HEK293 (cell line): ENCODE data around the gene PITX1.

Experiments
- CTCF ChIA-PET: fragments of 350-600 bp; formaldehyde crosslinking; extraction: SDS; loops from one replicate; lab custom pipeline; 2021; ENCODE audit warnings: antibody characterized with exemption; lab: Yijun Ruan, JAX
- POLR2A ChIA-PET: fragments of 300-600 bp; formaldehyde crosslinking; extraction: SDS; loops from one replicate; lab custom pipeline; 2020; ENCODE audit warnings: antibody characterized with exemption, inconsistent platforms; lab: Yijun Ruan, JAX
- H3K27ac ChIP-seq: fragments of 200-500 bp; sonication (Bioruptor generic); 2 replicates; pipeline ENCODE4 v1.5.1; 2014; ENCODE audit warnings: low read depth, low read length, control low read depth, inconsistent platforms; ENCODE audit errors: extremely low read depth
- H3K36me3 ChIP-seq, 2 experiments: fragments of 200-500 bp in 1 of 2; sonication (Bioruptor generic) in 1 of 2; 1 replicate in 1 of 2; 2 replicates in 1 of 2; pipeline ENCODE4 v1.5.1; 2014 to 2017; ENCODE audit warnings: inconsistent platforms in 2 of 2, low read length in 2 of 2; ENCODE audit not compliant: control insufficient read depth in 2 of 2, insufficient read depth in 1 of 2
- H3K4me1 ChIP-seq: fragments of 200-500 bp; sonication (Bioruptor generic); 2 replicates; pipeline ENCODE4 v1.5.1; 2014; ENCODE audit warnings: mild to moderate bottlenecking, low read length, inconsistent platforms; ENCODE audit not compliant: control insufficient read depth, insufficient read depth
- H3K4me3 ChIP-seq: 2 replicates; pipeline ENCODE4 v1.5.1; 2011; ENCODE audit warnings: low read depth, mild to moderate bottlenecking, control low read depth, low read length, moderate library complexity
- H3K9me3 ChIP-seq: fragments of 200-500 bp; sonication (Bioruptor generic); 2 replicates; pipeline ENCODE4 v1.5.1; 2014; ENCODE audit warnings: low read depth, low read length, inconsistent platforms; ENCODE audit not compliant: control insufficient read depth, insufficient read depth
- GLIS1 ChIP-seq: fragments of 450-650 bp; formaldehyde crosslinking; IDR thresholded peaks from 2 replicates; pipeline ENCODE4 v1.5.1; 2016; ENCODE audit warnings: missing biosample characterization, missing genetic modification characterization
- KLF9 ChIP-seq: fragments of 450-650 bp; formaldehyde crosslinking; IDR thresholded peaks from 2 replicates; pipeline ENCODE4 v1.5.1; 2016; ENCODE audit warnings: missing biosample characterization, missing genetic modification characterization, low read depth
- MZF1 ChIP-seq: fragments of 450-650 bp; formaldehyde crosslinking; IDR thresholded peaks from 2 replicates; pipeline ENCODE4 v1.5.1; 2017; ENCODE audit warnings: missing biosample characterization, missing genetic modification characterization, borderline replicate concordance
- SCRT2 ChIP-seq: fragments of 450-650 bp; formaldehyde crosslinking; IDR thresholded peaks from 2 replicates; pipeline ENCODE4 v1.5.1; 2016; ENCODE audit warnings: missing biosample characterization, missing genetic modification characterization
- YY2 ChIP-seq: fragments of 450-650 bp; formaldehyde crosslinking; IDR thresholded peaks from 2 replicates; pipeline ENCODE4 v1.5.1; 2016; ENCODE audit warnings: missing biosample characterization, missing genetic modification characterization
- ZBTB6 ChIP-seq: fragments of 450-650 bp; formaldehyde crosslinking; IDR thresholded peaks from 2 replicates; pipeline ENCODE4 v1.5.1; 2017; ENCODE audit warnings: missing biosample characterization, missing genetic modification characterization
- ZFP37 ChIP-seq: fragments of 450-650 bp; formaldehyde crosslinking; IDR thresholded peaks from 2 replicates; pipeline ENCODE4 v1.5.1; 2016; ENCODE audit warnings: missing biosample characterization, missing genetic modification characterization
- ZFP69B ChIP-seq: fragments of 450-650 bp; formaldehyde crosslinking; IDR thresholded peaks from 2 replicates; pipeline ENCODE4 v1.5.1; 2016; ENCODE audit warnings: missing biosample characterization, missing genetic modification characterization
- ZIC2 ChIP-seq: fragments of 450-650 bp; formaldehyde crosslinking; IDR thresholded peaks from 2 replicates; pipeline ENCODE4 v1.5.1; 2016; ENCODE audit warnings: missing biosample characterization, missing genetic modification characterization
- ZNF16 ChIP-seq: fragments of 450-650 bp; formaldehyde crosslinking; IDR thresholded peaks from 2 replicates; pipeline ENCODE4 v1.5.1; 2016; ENCODE audit warnings: low read depth, missing biosample characterization, missing genetic modification characterization
- ZNF449 ChIP-seq: fragments of 450-650 bp; formaldehyde crosslinking; IDR thresholded peaks from 2 replicates; pipeline ENCODE4 v1.5.1; 2017; ENCODE audit warnings: missing biosample characterization, mild to moderate bottlenecking, missing genetic modification characterization, moderate library complexity
- ZNF548 ChIP-seq: fragments of 450-650 bp; formaldehyde crosslinking; IDR thresholded peaks from 2 replicates; pipeline ENCODE4 v1.5.1; 2016; ENCODE audit warnings: missing biosample characterization, missing genetic modification characterization
- ZNF558 ChIP-seq: fragments of 450-650 bp; formaldehyde crosslinking; IDR thresholded peaks from 2 replicates; pipeline ENCODE4 v1.5.1; 2016; ENCODE audit warnings: missing biosample characterization, missing genetic modification characterization
- ZNF600 ChIP-seq: fragments of 450-650 bp; formaldehyde crosslinking; IDR thresholded peaks from 2 replicates; pipeline ENCODE4 v1.5.1; 2016; ENCODE audit warnings: missing biosample characterization, missing genetic modification characterization
- ZNF664 ChIP-seq: fragments of 450-650 bp; formaldehyde crosslinking; IDR thresholded peaks from 2 replicates; pipeline ENCODE4 v1.5.1; 2016; ENCODE audit warnings: missing biosample characterization, missing genetic modification characterization
- ZNF692 ChIP-seq: fragments of 450-650 bp; formaldehyde crosslinking; IDR thresholded peaks from 2 replicates; pipeline ENCODE4 v1.5.1; 2016; ENCODE audit warnings: missing biosample characterization, missing genetic modification characterization
- ZNF707 ChIP-seq: fragments of 450-650 bp; formaldehyde crosslinking; IDR thresholded peaks from 2 replicates; pipeline ENCODE4 v1.5.1; 2016; ENCODE audit warnings: missing biosample characterization, missing genetic modification characterization
- ZNF76 ChIP-seq: fragments of 450-650 bp; formaldehyde crosslinking; IDR thresholded peaks from 2 replicates; pipeline ENCODE4; 2016; ENCODE audit warnings: low read depth, missing biosample characterization, missing genetic modification characterization, borderline replicate concordance
- ZNF792 ChIP-seq: fragments of 450-650 bp; formaldehyde crosslinking; IDR thresholded peaks from 2 replicates; pipeline ENCODE4 v1.5.1; 2016; ENCODE audit warnings: missing biosample characterization, missing genetic modification characterization
- ZNF830 ChIP-seq: fragments of 450-650 bp; IDR thresholded peaks from 2 replicates; pipeline ENCODE4 v1.5.0; 2018; ENCODE audit warnings: missing biosample characterization, missing genetic modification characterization, low read depth, mild to moderate bottlenecking, moderate library complexity
- ZSCAN4 ChIP-seq: fragments of 450-650 bp; formaldehyde crosslinking; IDR thresholded peaks from 2 replicates; pipeline ENCODE4 v1.5.1; 2017; ENCODE audit warnings: missing biosample characterization, missing genetic modification characterization
- ZXDB ChIP-seq: fragments of 450-650 bp; formaldehyde crosslinking; IDR thresholded peaks from 2 replicates; pipeline ENCODE4 v1.5.1; 2016; ENCODE audit warnings: missing biosample characterization, missing genetic modification characterization

The PITX1 gene

GRCh38 chr5:135025730-135026644 lies 8.0 kb downstream of the PITX1 start:
- Histone ChIP-seq H3K4me1 (no peaks in the 10 kb centered on the region), H3K4me3 (no peak overlapping the region), H3K36me3 (peaks cover 4 to 40% of the 10 kb centered on the region in 2 experiments; a peak in 2 of 3 replicates), H3K9me3 (no peaks in the 10 kb centered on the region), H3K27ac (no peak overlapping the region)
- ChIA-PET POLR2A (interaction anchor here (0.7 kb wide), 1 partner anchor 340 kb away, joined by 3 read pairs; no protein-coding TSS in a partner anchor), CTCF (interaction anchor here (1.2 kb wide), 1 partner anchor 177 kb away, joined by 4 read pairs; no protein-coding TSS in a partner anchor)
- TF ChIP-seq ZBTB6 (tag by site-specific recombination) = peak; percentile 42; the same call in 1 of the 2 replicates
- TF ChIP-seq YY2 (tag by site-specific recombination) = no peak
- TF ChIP-seq ZNF548 (tag by site-specific recombination) = no peak

GRCh38 chr5:135024956-135025729 lies 8.9 kb downstream of the PITX1 start:
- TF ChIP-seq ZNF707 (no peak), SCRT2 (tag by site-specific recombination) (peak; percentile 66), KLF9 (tag by site-specific recombination) (0 out of 2 replicates have a peak, but pooled peaks have one; percentile 22), GLIS1 (peak; percentile 63), ZXDB (no peak)
- H3K27ac ChIP-seq = no peak overlapping the region
- no peaks in the 10 kb centered on the region for H3K9me3 ChIP-seq
- H3K4me1 ChIP-seq = no peaks in the 10 kb centered on the region
- H3K4me3 ChIP-seq = no peak overlapping the region
- ChIA-PET CTCF (interaction anchor here (1.4 kb wide), 1 partner anchor 166 kb away, joined by 5 read pairs; no protein-coding TSS in a partner anchor), POLR2A (interaction anchor here (1.2 kb wide), 1 partner anchor 8 kb away, joined by 3 read pairs; no protein-coding TSS in a partner anchor)
- H3K36me3 ChIP-seq = peaks cover 4 to 31% of the 10 kb centered on the region in 2 experiments; a peak in 1 of 3 replicates

- Histone ChIP-seq H3K4me1 (no peaks in the 10 kb centered on the region), H3K36me3 (no peaks in the 10 kb centered on the region), H3K4me3 (no peak overlapping the region), H3K9me3 (no peaks in the 10 kb centered on the region), H3K27ac (no peak overlapping the region)
- ChIA-PET CTCF (interaction anchor here (0.6 to 1.0 kb wide), 3 partner anchors 9 to 163 kb away, joined by 3 to 4 read pairs (median 3); no protein-coding TSS in a partner anchor), POLR2A (no interaction called here)
- no peak for TF ChIP-seq ZNF76 (tag by site-specific recombination)
- TF ChIP-seq ZFP69B = peak; percentile 62; the same call in 1 of the 2 replicates
- TF ChIP-seq ZFP37 (tag by site-specific recombination) = no peak
- TF ChIP-seq ZNF449 (tag by site-specific recombination) = peak; percentile 67
- no peak for TF ChIP-seq ZNF558
- TF ChIP-seq ZNF600 (tag by site-specific recombination) = peak; percentile 32; the same call in 1 of the 2 replicates
- peak; percentile 78 for TF ChIP-seq ZNF692
- TF ChIP-seq ZNF792 (tag by site-specific recombination) = no peak
- peak; percentile 19; the same call in 1 of the 2 replicates for TF ChIP-seq GLIS1
- 0 out of 2 replicates have a peak, but pooled peaks have one; percentile 19 for TF ChIP-seq ZSCAN4 (tag by site-specific recombination)
- peak; percentile 77 for TF ChIP-seq ZIC2
- TF ChIP-seq MZF1 = no peak
- no peak for TF ChIP-seq ZNF830 (tag by site-specific recombination)
- TF ChIP-seq ZNF664 (tag by site-specific recombination) = no peak
- no peak for TF ChIP-seq ZNF16
These were observed 13.7 kb downstream of the PITX1 start for GRCh38 chr5:135020111-135020895.
